ENCODE measurements around the gene RBPMS2. TPM values are rescaled to one million over a fixed set of nuclear protein-coding genes. Genes with fewer than 3 reads are reported as not detected.

Gene RBPMS2
- total and polyA plus RNA-seq, 4 donors = 0.42 to 7.9 (median 2.4) TPM

GRCh38 chr15:64693134-64693533, 82.3 kb downstream of the RBPMS2 start:
- TF ChIP-seq ATF3 (IDR thresholded peaks at IDR 0.05) (peak; percentile 83), ZBTB33 (IDR thresholded peaks at IDR 0.05) (peak; percentile 56), YY1 (IDR thresholded peaks at IDR 0.05) (peak; percentile 43), CTCF (IDR thresholded peaks at IDR 0.05; ENCODE audit: low read depth, low read length, missing input control) (no peak), HNF4A (conservative IDR thresholded peaks at IDR 0.05) (peak; percentile 40 to 73), FOXA1 (IDR thresholded peaks at IDR 0.05) (peak; percentile 80), SP1 (IDR thresholded peaks at IDR 0.05) (peak; percentile 71), FOXA2 (IDR thresholded peaks at IDR 0.05) (peak; percentile 85), TAF1 (conservative IDR thresholded peaks at IDR 0.05) (no peak), HNF4G (IDR thresholded peaks at IDR 0.05) (no peak), RXRA (IDR thresholded peaks at IDR 0.05) (peak; percentile 49 to 78), GABPA (IDR thresholded peaks at IDR 0.05 in 1 of 2, conservative IDR thresholded peaks at IDR 0.05 in 1 of 2) (no peak), REST (IDR thresholded peaks at IDR 0.05) (no peak), JUND (IDR thresholded peaks at IDR 0.05) (peak; percentile 93 to 96), MAX (IDR thresholded peaks at IDR 0.05) (peak; percentile 48), EGR1 (IDR thresholded peaks at IDR 0.05; ENCODE audit: low read depth in 2 of 2) (no peak), RAD21 (IDR thresholded peaks at IDR 0.05) (peak; percentile 40 to 55), NR2F2 (IDR thresholded peaks at IDR 0.05) (no peak)
- Histone ChIP-seq H3K36me3 (ENCODE audit: control insufficient read depth in 4 of 4, insufficient read depth in 3 of 4, low read depth in 1 of 4, low read length in 3 of 4) (peaks cover 3 to 20% (median 18%) of the 10 kb centered on the region in 4 donors), H3K4me3 (ENCODE audit: low read depth in 1 of 3, low read length in 3 of 3) (no peak overlapping the region), H3K27me3 (ENCODE audit: control insufficient read depth in 4 of 4, insufficient read depth in 4 of 4, low read length in 3 of 4) (no peaks in the 10 kb centered on the region), H3K27ac (ENCODE audit: low read depth in 1 of 2, low read length in 2 of 2) (peak overlapping the region; percentile 65 to 77), H3K9me3 (ENCODE audit: control insufficient read depth in 4 of 4, low read length in 3 of 4) (no peaks in the 10 kb centered on the region), H3K9ac (ENCODE audit: low read depth in 1 of 2, low read length in 2 of 2) (peak overlapping the region; percentile 36), H3K4me1 (ENCODE audit: control insufficient read depth in 4 of 4, insufficient read depth in 4 of 4, low read length in 3 of 4) (peaks cover 5 to 37% (median 29%) of the 10 kb centered on the region in 4 donors)
- DNase-seq (ENCODE audit: low spot score) = peak; percentile 49
- 21% methylated on average over 5 of the region's 5 CpGs for WGBS

Measured in liver (tissue), 9 donors.